GM12872 (cell line): Measurements from ENCODE around the gene RABGAP1L.

Experiments used
- CTCF ChIP-seq: IDR thresholded peaks from 3 replicates; pipeline ENCODE4 v1.5.1; 2011; ENCODE audit warnings: low read depth, mild to moderate bottlenecking, low read length, moderate library complexity; ENCODE audit not compliant: insufficient read depth

The RABGAP1L gene

GRCh38 chr1:174301295-174302077 lies 142.2 kb downstream of the RABGAP1L start:
- no peak for TF ChIP-seq CTCF

GRCh38 chr1:174308604-174309003 lies 149.3 kb downstream of the RABGAP1L start:
- TF ChIP-seq CTCF: no peak

DNA sequence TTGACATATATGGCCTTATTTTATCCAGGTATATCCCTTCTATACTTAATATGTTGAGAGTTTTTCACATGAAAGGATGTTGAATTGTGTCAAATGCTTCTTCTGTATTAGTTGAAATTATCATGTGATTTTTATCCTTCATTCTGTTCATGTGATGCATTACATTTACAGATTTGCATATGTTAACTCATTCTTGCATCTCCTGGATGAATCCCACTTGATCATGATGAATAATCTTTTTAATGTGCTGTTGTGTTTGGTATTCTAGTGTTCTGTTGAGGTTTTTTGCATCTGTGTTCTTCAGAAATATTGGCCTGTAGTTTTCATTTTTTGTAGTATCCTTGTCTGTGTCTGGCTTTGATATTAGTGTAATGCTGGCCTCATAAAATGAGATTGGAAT lies 150.2 kb downstream of the RABGAP1L start:
- TF ChIP-seq CTCF: no peak

DNA sequence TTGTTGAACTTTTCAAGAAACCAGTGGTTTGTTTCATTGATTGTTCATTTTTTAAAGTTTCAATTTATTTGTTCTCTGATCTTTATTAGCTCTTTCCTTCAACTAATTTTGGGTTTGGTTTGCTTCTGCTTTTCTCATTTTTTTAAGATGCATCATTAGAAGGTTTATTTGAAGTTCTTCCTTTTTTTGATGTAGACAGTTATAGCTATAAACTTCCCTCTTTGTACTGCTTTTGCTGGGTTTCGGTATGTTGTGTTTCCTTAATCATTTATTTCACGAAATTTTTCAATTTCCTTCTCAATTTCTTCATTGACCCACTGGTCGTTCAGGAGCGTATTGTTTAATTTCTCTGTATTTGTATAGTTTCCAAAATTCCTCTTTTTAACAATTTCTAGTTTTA lies 155.1 kb downstream of the RABGAP1L start:
- TF ChIP-seq CTCF: no peak

- TF ChIP-seq CTCF: no peak
Observed at GRCh38 chr1:174315239-174315638, 155.9 kb downstream of the RABGAP1L start.

DNA sequence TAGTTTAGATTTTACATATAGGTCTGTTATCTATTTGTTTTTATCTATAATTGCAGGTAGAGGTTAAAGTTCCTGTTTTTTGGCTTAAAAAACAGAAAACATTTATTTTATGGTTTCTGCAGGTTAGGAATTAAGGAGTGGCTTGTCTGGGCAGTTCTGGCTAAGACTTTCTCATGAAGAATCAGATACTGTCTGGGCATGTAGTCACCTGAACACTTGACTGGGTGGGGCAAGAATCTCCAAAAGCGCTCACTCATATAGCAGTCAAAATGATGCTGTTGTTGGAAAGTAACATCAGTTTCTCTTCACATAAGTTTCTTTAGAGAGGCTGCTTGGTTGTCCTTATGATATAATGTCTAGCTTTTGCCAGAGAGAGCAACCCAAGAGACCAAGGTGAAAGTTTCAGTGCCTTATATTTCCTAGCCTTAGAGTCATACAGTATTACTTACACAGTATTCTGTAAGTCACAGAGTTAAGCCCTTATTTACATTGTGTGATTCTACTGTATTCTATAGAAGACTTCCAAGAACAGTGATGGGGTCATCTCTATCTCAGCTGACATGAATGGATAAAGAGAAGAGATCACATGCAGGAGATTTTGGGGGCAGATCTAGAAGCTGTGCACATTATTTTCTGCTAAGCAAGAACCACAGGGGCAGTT lies 163.0 kb downstream of the RABGAP1L start:
- TF ChIP-seq CTCF: no peak

DNA sequence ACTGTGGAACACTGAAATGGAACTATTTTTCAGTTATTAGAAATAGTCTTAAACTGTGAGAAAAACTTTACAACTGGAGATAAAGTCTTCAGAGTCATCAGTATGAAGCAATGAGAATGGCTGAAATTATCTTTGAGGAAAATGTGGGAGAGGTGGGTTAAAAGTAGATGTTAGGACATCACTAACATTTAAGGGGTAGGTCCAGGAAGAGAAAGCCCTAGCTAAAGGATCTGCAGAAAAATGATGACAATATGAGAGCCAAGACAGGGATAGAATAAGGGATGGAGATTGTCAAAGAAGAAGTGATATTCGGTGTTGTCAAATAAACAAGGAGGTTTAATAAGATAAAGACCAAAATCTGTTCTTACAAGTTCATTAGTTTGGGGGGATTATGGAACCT lies 165.2 kb downstream of the RABGAP1L start:
- TF ChIP-seq CTCF: no peak
